ENCODE data around the gene EML5. TPM values are rescaled to one million over a fixed set of nuclear protein-coding genes. Genes with fewer than 3 reads are reported as not detected.

The EML5 gene
- total RNA-seq, 1 experiment from 2014 or later, result 1.8 TPM

DNA sequence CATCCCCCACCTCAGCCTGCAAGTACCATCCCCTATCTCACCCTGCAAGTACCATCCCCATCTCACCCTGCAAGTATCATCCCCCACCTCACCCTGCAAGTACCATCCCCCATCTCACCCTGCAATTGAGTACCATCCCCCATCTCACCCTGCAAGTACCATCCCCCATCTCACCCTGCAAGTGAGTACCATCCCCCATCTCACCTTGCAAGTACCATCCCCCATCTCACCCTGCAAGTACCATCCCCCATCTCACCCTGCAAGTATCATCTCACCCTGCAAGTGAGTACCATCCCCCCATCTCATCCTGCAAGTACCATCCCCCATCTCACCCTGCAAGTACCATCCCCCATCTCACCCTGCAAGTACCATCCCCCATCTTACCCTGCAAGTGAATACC, 184.9 kb downstream of the EML5 start:
- RAD21 ChIA-PET (ENCODE audit: low non-redundant PET in 1 of 2, low total read pairs in 2 of 2, uncharacterized antibody in 2 of 2, unreplicated experiment in 2 of 2), result no interaction called here
- H3K9ac ChIP-seq (ENCODE audit: low read length), result no peak overlapping the region
- POLR2A ChIA-PET, result no interaction called here
- no peak overlapping the region for H2AFZ ChIP-seq (ENCODE audit: low read depth, low read length, poor library complexity, severe bottlenecking)
- H3K9me2 ChIP-seq (ENCODE audit: insufficient read depth), result no peaks in the 10 kb centered on the region
- intact Hi-C loops (cut with micrococcal nuclease), result no loop called here
- TF ChIP-seq CEBPB (IDR thresholded peaks at IDR 0.05; ENCODE audit: low read depth), result no peak
- TF ChIP-seq, protein P1, sequence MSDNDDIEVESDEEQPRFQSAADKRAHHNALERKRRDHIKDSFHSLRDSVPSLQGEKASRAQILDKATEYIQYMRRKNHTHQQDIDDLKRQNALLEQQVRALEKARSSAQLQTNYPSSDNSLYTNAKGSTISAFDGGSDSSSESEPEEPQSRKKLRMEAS (IDR thresholded peaks at IDR 0.05), result no peak
- TF ChIP-seq POLR2AphosphoS5 (IDR thresholded peaks at IDR 0.05; ENCODE audit: low read depth, low read length), result no peak
- TF ChIP-seq SIN3A (IDR thresholded peaks at IDR 0.05; ENCODE audit: low read depth), result no peak
- no peak for TF ChIP-seq TCF7L2 (IDR thresholded peaks at IDR 0.05; ENCODE audit: borderline replicate concordance, extremely low read depth, insufficient read depth, insufficient read length)
- no peak for TF ChIP-seq ZFX (IDR thresholded peaks at IDR 0.05)
- ATAC-seq (no peak), DNase-seq (ENCODE audit: low read depth, low spot score) (no peak)
- CTCF ChIA-PET, result no interaction called here
- H3K4me3 ChIP-seq (replicated peaks in 1 of 2; ENCODE audit: low read depth in 1 of 2, low read length in 2 of 2), result no peak overlapping the region
- H3K27me3 ChIP-seq (ENCODE audit: insufficient read depth, low read length), result no peaks in the 10 kb centered on the region
- no TSS peak for BruUV-seq (replicated peaks)
- H4K20me1 ChIP-seq (ENCODE audit: insufficient read depth), result no peaks in the 10 kb centered on the region
- H3K9me3 ChIP-seq (ENCODE audit: control insufficient read depth in 1 of 2, insufficient read depth in 1 of 2, low read depth in 1 of 2, low read length in 2 of 2), result no peaks in the 10 kb centered on the region
- H3K4me2 ChIP-seq (ENCODE audit: low read length), result no peak overlapping the region
- no peak overlapping the region for H3K27ac ChIP-seq (ENCODE audit: low read depth, low read length)
- H3K36me3 ChIP-seq (ENCODE audit: control insufficient read depth in 1 of 2, insufficient read depth in 2 of 2, low read length in 2 of 2), result peaks cover 45 to 53% of the 10 kb centered on the region in 2 experiments
- H3K79me2 ChIP-seq (ENCODE audit: insufficient read depth, low read length), result peaks cover 3% of the 10 kb centered on the region; the same call in 1 of the 2 replicates
- H3K4me1 ChIP-seq (ENCODE audit: control insufficient read depth in 1 of 2, insufficient read depth in 2 of 2, low read length in 2 of 2), result no peaks in the 10 kb centered on the region

DNA sequence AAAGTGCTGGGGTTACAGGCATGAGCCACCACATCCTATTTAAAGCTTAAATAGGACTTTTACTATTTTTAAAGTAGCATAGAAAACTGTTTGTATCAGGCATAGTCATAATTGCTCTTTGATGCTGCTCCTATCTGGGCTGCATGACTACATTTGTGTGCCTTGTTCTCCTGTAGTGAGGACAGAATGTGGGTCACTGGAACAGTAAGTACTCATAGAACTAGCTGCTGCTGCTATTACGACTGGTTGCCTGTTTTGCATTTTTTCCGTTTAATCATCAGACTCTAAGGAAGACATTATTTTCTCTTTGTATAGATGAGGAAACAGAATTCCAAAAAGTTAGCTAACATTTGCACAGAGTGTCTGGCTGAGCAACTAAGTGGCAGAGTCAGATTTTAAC, 187.2 kb downstream of the EML5 start:
- ChIA-PET POLR2A (no interaction called here), CTCF (no interaction called here), RAD21 (ENCODE audit: low non-redundant PET in 1 of 2, low total read pairs in 2 of 2, uncharacterized antibody in 2 of 2, unreplicated experiment in 2 of 2) (no interaction called here)
- BruUV-seq (replicated peaks), result no TSS peak
- no peaks in the 10 kb centered on the region for H3K9me2 ChIP-seq (ENCODE audit: insufficient read depth)
- H3K27me3 ChIP-seq (ENCODE audit: insufficient read depth, low read length), result no peaks in the 10 kb centered on the region
- peaks cover 40 to 53% of the 10 kb centered on the region in 2 experiments for H3K36me3 ChIP-seq (ENCODE audit: control insufficient read depth in 1 of 2, insufficient read depth in 2 of 2, low read length in 2 of 2)
- no peak overlapping the region for H3K9ac ChIP-seq (ENCODE audit: low read length)
- no peaks in the 10 kb centered on the region for H3K4me1 ChIP-seq (ENCODE audit: control insufficient read depth in 1 of 2, insufficient read depth in 2 of 2, low read length in 2 of 2)
- peaks cover 3% of the 10 kb centered on the region; the same call in 1 of the 2 replicates for H3K79me2 ChIP-seq (ENCODE audit: insufficient read depth, low read length)
- no peak overlapping the region for H3K4me3 ChIP-seq (replicated peaks in 1 of 2; ENCODE audit: low read depth in 1 of 2, low read length in 2 of 2)
- ATAC-seq, result no peak
- H2AFZ ChIP-seq (ENCODE audit: low read depth, low read length, poor library complexity, severe bottlenecking), result no peak overlapping the region
- intact Hi-C loops (cut with micrococcal nuclease), result no loop called here
- H3K4me2 ChIP-seq (ENCODE audit: low read length), result no peak overlapping the region
- no peak overlapping the region for H3K27ac ChIP-seq (ENCODE audit: low read depth, low read length)
- no peaks in the 10 kb centered on the region for H3K9me3 ChIP-seq (ENCODE audit: control insufficient read depth in 1 of 2, insufficient read depth in 1 of 2, low read depth in 1 of 2, low read length in 2 of 2)
- TF ChIP-seq EZH2 (IDR thresholded peaks at IDR 0.05), result no peak
- TF ChIP-seq ZFX (IDR thresholded peaks at IDR 0.05), result no peak
- no peak for TF ChIP-seq FOSL1 (IDR thresholded peaks at IDR 0.05; ENCODE audit: low read depth)
- no peak for TF ChIP-seq POLR2A (IDR thresholded peaks at IDR 0.05; ENCODE audit: borderline replicate concordance, extremely low read depth, insufficient read depth, insufficient read length)
- TF ChIP-seq CBX3 (IDR thresholded peaks at IDR 0.05; ENCODE audit: low read depth), result no peak
- TF ChIP-seq, protein P2, sequence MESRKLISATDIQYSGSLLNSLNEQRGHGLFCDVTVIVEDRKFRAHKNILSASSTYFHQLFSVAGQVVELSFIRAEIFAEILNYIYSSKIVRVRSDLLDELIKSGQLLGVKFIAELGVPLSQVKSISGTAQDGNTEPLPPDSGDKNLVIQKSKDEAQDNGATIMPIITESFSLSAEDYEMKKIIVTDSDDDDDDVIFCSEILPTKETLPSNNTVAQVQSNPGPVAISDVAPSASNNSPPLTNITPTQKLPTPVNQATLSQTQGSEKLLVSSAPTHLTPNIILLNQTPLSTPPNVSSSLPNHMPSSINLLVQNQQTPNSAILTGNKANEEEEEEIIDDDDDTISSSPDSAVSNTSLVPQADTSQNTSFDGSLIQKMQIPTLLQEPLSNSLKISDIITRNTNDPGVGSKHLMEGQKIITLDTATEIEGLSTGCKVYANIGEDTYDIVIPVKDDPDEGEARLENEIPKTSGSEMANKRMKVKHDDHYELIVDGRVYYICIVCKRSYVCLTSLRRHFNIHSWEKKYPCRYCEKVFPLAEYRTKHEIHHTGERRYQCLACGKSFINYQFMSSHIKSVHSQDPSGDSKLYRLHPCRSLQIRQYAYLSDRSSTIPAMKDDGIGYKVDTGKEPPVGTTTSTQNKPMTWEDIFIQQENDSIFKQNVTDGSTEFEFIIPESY (IDR thresholded peaks at IDR 0.05; ENCODE audit: extremely low read depth, insufficient replicate concordance, low read length), result no peak
- TF ChIP-seq, protein P1 (IDR thresholded peaks at IDR 0.05), result no peak
- no peak for TF ChIP-seq ELF1 (IDR thresholded peaks at IDR 0.05; ENCODE audit: borderline replicate concordance, low read depth)
- TF ChIP-seq, protein P3, sequence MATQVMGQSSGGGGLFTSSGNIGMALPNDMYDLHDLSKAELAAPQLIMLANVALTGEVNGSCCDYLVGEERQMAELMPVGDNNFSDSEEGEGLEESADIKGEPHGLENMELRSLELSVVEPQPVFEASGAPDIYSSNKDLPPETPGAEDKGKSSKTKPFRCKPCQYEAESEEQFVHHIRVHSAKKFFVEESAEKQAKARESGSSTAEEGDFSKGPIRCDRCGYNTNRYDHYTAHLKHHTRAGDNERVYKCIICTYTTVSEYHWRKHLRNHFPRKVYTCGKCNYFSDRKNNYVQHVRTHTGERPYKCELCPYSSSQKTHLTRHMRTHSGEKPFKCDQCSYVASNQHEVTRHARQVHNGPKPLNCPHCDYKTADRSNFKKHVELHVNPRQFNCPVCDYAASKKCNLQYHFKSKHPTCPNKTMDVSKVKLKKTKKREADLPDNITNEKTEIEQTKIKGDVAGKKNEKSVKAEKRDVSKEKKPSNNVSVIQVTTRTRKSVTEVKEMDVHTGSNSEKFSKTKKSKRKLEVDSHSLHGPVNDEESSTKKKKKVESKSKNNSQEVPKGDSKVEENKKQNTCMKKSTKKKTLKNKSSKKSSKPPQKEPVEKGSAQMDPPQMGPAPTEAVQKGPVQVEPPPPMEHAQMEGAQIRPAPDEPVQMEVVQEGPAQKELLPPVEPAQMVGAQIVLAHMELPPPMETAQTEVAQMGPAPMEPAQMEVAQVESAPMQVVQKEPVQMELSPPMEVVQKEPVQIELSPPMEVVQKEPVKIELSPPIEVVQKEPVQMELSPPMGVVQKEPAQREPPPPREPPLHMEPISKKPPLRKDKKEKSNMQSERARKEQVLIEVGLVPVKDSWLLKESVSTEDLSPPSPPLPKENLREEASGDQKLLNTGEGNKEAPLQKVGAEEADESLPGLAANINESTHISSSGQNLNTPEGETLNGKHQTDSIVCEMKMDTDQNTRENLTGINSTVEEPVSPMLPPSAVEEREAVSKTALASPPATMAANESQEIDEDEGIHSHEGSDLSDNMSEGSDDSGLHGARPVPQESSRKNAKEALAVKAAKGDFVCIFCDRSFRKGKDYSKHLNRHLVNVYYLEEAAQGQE (IDR thresholded peaks at IDR 0.05; ENCODE audit: low read depth), result no peak
- TF ChIP-seq, protein P4, sequence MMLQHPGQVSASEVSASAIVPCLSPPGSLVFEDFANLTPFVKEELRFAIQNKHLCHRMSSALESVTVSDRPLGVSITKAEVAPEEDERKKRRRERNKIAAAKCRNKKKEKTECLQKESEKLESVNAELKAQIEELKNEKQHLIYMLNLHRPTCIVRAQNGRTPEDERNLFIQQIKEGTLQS (IDR thresholded peaks at IDR 0.05), result no peak
- no peaks in the 10 kb centered on the region for H4K20me1 ChIP-seq (ENCODE audit: insufficient read depth)
- DNase-seq (ENCODE audit: low read depth, low spot score), result no peak
